ENCODE results near the gene TTC28.

TTC28 gene

DNA sequence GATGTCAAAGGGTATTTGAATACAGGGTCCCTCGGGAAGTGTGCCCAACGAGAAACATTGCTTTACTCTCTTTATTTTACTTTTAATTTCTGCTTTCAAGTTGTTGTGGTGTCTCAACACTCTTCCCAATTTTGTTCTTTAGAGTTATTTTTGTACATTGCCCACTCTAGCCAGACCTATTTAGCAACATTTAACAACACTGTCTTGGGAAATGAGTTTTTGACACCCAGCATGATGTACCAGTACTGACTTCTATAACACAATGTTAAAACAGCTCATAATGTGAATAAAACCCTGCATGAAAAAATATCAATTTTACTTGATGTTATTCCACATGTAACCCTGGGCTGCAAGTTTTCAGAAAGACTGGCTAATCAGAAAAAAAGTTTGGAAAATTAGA is 410.4 kb downstream of the TTC28 start:
- DNase-seq (ENCODE audit: low spot score), result no peak

DNA sequence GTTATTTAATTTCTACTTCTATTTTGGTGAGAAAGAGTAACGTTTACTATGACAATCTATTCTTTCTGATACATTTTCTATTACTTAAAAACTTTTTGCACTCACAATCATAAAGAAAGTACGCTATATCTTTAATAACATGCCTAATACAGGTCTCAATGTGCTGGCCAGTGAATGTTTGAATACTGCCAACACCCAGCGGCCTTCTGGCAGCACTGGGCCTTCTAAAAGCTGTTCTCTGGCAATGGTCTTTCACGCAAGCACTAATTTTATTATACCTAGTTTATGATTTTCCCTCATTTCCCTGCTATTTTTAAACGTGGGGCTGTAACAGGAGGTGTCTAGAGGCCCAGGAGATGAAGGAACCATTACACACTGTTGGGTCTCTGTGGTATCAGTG is 410.8 kb downstream of the TTC28 start:
- DNase-seq (ENCODE audit: low spot score), result no peak

DNA sequence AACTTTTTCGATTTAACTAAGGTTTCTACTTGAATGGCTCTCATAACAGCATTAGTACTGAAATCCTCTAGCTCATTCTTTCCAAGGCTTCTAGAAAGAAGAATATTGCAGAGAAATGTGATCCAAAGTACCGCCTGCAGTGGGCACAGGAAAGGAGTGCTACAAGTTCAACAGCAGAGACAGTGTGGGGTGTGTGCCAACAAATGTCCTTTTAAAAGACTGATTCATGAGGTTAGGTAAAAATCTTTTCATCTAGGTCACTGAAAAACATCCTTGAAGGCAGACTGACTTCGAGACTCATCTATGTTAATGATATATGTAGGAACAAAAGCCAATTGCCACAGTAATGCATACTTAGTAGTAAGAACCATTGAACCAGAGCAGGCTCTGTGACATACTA is 411.5 kb downstream of the TTC28 start:
- no peak for DNase-seq (ENCODE audit: low spot score)

DNA sequence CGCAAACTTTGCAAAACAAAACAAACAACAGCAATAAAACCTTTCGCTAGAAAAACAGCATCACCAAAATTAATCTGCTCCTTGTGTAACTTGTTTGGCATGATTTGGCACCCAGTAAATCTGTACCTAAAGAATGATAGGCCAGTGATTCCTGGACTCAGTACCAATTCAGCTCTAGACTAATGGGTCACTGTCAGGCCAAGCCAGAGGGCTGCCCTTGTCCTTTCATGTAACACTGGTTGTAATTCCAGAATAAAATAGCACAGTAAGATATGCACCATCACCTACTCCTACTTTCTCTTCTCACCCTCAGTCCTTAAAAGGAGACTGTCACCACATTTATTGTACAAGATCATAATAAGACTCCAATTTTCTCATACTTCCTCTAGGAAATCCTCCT is 419.0 kb downstream of the TTC28 start:
- DNase-seq (ENCODE audit: low spot score), result no peak

DNA sequence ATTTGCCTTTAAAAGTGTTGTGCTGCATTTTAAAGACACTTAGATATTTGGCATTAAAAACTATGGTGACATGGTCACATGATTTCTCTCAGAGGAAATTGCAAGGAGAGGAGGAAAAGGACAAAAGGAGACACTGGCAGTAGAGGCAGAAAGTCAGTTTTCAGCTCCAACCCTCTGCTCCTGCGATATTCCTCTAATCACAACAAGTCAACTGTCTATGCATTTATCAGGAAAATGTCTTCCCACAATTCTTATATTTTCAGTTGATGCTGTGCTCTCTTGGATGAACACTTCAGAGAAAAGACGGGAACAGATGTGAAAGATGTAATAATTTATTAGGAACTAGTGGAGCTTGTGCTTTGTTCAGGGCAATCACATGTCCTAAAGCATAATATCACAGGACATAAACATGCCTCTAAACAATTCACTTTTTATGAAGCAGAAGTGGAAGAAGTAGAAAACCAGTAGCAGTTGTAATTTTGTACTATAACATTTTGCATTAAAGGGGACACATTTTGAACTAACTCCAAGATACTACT is 419.8 kb downstream of the TTC28 start:
- no peak for DNase-seq (ENCODE audit: low spot score)

DNA sequence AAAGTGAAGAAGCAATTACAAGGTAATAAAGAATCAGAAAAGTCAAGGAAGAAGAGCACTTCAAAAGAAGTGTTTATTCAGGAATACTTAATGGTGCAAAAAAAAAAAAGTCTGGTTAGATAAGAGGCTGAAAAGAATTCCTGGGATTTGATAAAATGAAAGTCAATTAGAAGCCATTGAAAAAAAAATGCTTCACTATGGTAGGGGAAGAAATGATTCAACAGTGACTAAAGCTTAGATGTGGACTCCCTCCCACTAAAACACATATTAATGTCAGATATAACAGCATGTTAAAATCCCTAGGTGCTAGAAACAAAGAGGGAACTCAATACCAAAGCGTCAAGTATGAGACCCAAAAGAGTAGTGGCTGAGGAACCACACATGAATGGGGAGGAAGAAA is 425.2 kb downstream of the TTC28 start:
- DNase-seq (ENCODE audit: low spot score), result no peak

DNA sequence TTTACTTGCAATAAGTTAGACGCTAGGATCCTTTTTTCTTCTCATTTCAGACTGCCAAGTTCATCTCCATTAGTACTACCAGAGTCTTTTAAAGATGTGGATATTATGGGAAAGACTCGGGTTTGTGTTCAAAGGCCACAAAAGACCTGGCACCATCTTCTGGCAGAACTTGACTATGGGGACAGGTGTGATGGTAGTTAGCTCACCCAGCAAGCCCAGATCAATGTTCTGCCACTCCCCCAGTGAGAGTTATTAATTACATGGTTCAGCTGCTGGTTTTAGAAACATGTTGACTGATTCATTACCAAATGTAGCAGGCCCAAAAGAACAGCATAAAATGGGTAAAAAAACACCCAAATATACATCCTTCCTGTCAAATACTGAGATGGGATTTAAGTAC is 427.1 kb downstream of the TTC28 start:
- no peak for DNase-seq (ENCODE audit: low spot score)

DNA sequence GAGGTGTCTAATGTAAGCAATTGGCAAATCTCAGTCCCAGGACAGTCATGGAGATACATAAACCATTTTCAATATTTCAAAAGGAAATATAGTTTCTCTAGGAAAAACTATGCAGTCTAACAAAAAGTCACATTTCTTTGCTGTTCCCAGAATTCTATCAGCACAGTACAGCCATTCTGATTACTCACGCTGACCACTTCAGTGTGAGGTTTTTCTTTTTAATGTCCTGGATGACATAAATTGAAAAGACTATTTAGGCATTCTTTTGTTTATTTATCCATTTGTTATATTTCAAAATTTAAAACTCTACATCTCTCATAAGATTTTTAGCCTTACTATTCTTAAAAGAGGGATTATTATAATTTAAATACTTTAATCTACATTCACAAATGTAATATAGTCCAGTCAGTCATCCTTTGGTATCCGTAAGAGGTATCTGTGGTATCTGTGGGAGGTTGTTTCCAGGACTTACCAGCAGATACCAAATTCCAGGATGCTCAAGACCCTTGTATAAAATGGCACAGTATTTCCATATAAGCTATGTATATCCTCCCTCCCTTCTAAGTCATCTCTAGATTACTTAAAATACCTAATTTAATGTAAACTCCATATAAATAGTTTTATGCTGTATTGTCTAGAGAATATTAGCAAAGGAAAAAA is 429.5 kb downstream of the TTC28 start:
- no peak for DNase-seq (ENCODE audit: low spot score)

DNA sequence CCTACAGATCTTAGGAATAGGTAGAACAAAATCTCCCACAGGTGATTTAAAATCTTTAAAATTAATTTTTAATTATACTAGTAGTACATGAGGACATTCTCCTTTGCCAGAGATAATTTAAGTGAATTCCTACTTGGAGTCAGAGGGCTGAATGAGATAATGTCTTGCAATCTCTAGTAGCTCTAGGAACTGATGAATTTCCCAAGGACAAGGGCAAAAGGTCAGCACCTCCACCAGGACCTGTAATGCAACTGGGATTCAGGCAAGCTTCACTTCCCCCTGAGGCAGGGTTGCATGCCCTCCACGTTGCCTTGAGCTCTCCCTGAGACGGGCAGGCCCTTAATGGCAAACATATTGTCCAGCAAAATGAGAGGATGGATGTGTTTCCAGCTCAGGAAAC is 430.2 kb downstream of the TTC28 start:
- DNase-seq (ENCODE audit: low spot score), result no peak

DNA sequence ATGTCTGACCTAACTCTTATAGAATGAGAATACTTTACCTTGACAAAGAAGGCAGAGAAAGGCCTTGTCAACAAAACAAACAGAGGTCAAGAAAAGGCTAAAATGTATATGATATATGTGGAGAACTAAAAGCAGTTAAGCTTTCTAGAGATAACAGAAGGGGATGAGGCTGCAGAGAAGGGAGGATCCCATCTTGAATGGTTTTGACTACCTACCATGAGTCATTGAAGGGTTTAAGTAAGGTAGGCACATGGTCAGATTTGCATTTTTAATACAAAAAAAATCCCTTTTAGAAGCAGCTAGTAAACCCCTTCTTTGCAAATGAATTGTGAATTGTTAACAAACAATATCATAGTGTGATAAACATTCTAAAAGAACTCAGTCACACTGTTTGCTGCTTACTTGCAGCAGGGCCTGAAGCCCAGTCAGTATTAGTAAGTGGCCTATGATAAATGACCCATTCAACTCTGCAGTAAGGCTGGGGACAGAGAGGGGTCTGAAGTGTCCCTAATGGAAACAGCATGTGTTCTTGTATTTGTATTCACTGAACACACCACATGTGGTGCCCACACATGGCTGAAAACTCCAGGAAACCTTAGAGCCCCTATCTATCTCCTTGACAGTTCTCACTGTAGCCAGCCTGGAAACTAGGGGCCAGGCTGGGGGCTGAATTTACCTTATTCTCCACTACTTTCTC is 431.8 kb downstream of the TTC28 start:
- DNase-seq (ENCODE audit: low spot score), result no peak

DNA sequence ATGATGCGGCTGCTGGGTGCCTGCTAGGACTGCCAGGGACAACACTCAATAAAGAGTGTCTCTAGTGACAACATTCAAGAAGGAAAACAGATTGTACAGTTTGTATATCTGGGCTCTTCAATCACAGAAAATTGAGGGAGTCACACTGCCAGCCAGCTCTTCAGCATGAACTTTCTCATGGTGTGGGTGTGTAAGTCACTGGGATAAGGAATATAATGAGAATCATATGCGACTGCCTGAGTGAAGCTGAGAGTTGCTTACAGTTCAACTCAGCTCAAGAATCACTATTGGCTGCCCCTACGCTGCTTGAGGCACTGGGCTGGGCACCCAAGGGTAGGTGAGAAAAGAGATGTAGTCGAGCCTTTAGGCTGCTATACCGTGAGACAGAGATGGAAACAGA is 432.5 kb downstream of the TTC28 start:
- DNase-seq (ENCODE audit: low spot score), result no peak

DNA sequence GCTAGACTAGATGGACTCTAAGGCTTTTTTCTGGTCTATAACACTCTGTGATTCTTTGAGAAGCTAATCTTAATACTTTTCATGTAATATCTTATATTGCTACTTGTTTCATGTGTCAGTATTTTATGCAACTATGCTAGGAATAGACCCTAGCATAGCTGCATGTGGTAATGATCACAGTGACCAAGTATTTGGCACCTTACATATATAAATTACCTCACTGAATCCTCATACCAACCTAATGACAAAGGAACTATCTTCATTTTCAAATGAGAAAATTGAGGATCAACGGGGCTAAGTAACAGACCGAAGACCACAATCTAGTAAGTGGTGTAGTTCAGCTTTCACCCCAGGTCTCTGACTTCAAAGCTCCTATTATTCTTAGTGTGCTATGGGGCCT is 433.2 kb downstream of the TTC28 start:
- no peak for DNase-seq (ENCODE audit: low spot score)

DNA sequence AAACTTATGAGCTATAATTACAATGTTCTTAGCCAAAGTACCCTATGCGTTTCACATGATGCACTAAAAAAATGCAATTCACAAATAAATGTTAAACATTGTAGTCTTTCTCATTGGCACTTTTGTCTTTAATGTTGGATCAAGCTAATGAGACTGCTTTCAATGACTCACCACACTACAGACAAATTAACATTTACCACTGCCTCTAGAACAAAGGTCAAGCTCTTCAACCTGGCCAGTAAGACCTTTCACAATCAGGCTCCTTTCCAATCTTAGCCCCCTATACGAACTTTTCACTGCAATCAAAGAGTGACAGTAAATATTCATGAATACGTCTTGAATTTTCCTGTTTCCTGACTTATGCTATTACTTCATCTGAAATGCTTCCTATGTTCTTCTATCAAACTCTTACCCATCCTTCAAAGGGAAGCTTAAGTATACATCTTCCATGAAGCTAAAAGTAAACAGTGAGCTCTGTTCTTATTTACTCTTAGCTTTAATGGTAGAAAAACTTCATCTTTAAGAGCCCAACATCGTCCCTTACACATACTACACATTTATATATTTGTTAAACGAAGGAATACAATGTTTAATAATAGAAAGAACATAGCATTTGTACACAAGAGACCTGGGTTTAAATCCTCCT is 433.9 kb downstream of the TTC28 start:
- no peak for DNase-seq (ENCODE audit: low spot score)

DNA sequence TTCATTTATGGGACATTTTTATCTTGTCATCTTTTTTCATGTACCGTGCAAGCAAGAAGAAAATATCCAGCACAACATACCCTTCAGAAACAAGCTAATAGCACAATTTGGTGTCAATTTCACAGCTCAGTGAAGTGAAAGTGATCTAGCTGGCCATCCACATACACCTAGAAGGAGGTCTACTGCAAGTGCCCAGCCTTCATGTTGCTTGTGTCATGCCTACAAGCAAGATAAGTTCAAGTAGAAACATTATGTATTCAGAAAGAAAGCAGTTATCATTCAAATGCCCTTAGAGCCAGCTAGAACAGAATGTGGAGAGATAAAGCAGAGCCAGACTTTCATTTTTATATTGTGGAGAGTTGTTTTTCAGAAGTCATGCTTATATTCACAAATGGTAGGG is 434.9 kb downstream of the TTC28 start:
- DNase-seq (ENCODE audit: low spot score), result no peak

DNA sequence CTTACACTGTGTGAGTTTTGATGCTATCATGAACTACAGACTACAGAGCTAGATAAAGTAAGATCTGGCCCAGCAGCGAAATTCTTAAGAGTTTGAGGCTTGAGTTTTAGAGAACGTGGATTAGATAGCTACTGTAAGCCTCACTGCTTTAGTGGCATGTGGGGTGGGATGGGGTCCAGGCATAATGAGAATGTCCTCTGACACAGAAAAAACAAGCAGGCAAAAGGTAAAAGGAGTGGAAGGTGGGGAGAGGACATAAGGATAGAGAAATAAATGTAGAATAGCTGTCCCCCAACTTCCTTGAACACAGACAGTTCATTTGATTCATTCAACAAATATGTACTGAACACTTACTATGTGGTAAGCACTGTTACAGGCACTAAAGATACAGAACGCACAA is 436.1 kb downstream of the TTC28 start:
- no peak for DNase-seq (ENCODE audit: low spot score)

DNA sequence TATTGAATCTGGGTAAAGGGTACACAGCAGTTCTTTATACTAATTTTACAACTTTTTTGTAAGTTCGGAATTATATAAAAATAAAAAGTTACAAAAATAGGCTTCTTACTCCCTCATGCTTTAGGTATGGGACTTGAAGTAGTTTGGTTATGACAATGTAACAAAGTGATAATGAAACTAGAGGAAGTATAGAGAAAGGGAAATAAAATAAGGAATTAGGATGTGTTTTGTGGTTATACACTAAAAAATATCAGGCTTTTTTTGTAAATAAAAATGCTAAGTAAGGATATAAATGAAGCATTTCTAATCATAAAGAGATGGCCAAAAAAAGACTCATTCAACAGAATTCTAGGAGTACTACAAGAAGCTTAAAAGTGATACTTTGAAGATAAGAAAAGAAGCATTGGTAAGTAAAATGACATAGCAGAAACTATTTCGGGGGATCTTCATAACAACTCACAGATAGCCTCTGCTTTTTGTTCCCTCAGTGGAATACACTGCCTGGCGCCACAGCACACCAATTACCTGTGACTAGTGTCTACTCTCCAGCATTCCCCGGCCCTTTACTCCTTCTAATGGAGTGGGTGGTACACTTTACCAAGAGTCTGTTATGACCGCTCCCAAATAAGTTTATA is 437.9 kb downstream of the TTC28 start:
- DNase-seq (ENCODE audit: low spot score), result no peak

DNA sequence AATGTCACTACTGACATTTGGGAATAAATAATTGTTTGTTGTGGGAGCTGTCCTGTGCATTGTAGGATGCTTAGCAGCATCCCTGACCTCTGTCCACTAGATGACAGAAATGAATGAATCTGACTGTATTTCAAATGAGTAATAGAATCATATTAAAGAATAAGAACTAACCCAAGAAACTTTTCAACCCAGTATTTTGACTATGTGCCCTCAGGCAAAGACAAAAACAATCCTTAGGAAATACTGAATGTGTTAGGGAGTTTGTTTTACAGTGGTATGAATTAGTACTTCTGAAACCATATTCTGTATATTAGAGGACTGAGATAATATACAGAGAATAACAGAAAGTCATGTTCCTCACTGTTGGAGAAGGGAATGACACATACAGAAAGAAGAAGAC is 439.7 kb downstream of the TTC28 start:
- DNase-seq (ENCODE audit: low spot score), result no peak

DNA sequence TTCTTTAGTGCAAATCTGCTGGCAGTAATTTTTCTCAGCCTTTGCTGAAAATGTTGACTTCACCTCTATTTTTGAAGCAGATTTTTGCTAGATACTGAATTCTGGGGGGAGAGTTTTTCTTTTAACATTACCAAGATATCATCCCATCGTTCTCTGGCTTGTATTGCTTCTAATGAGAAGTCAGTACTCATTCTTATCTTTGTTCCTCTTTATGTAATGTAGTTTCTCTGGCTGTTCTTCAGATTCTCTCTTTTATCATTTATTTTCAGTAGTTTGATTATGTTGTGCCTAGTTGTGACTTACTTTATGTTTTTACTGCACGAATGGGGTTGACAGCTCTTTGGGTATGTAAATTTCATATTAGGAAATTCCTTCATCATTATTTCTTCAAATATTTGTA is 441.9 kb downstream of the TTC28 start:
- DNase-seq (ENCODE audit: low spot score), result no peak

DNA sequence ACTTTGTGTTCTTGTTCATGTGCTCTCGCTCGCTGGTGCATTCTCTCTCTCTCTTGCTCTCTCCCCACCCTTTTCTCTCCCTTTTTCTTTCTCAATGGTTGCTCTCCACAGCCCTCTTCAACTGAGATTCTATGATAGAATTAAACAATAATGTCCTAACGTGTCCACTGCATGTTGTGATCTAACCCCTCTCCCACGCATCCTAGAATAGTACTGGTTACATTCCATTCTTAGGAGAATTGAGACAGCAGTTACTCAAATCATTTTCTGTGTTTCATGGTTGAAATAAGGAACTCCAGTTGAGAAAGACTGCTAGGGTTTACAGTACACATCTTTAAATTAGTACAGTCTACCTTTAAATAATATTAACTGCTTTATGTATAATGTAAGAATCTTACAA is 442.5 kb downstream of the TTC28 start:
- no peak for DNase-seq (ENCODE audit: low spot score)

DNA sequence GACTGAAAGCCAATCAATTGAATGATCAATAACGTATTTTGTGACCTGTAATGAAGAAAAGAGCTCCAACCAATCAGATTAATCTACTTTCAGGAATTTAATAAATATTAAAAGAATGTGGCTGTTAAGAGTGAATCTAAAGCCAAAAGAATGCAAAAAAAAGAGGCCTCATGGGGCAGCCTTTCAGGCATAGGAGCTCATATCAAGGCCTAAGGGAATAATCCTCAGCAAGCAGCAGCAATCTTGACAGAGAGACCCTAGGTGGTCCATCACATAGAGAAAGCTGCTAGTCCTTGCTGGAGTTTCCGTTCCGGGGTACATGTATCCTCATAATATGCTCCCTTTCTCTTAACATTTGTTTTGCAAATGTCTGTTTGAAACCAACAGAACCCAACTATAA is 447.4 kb downstream of the TTC28 start:
- DNase-seq (ENCODE audit: low spot score), result no peak

DNA sequence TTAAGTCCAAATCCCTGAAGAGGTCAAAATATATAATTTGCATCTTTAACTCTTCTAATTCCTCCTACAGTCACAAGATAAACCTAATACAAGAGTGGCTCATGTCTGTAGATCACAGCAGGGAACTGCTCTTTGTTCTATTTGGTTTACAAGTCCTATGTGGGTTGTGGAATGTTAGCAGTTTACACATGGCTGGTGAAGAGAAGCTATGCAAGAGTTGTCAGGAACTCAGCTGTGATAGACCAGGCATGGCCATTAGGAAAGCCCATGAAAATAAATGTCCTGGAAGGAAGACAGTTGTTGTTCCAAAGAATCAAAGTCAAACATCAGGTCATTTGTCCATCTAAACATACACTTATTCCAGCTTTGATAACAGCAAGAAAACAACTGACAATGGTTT is 448.2 kb downstream of the TTC28 start:
- no peak for DNase-seq (ENCODE audit: low spot score)

DNA sequence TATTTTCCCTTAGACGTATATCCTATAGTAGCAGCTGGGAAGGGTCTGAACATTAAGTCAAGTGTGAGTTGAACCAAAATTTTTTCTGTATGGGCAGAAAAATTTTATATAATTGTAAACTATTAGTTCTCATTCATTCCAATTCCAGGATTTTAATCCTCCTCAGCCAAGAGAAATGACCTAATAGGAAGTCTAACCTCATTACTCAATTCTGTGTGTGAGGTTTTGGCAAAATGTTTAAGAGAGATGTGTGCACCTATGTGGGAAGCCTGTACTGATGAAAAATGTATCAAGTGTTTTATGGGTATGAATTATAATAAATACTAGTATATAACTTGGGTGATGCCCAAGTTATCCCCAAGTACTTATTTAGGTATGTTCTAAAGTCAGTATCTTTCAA is 449.0 kb downstream of the TTC28 start:
- DNase-seq (ENCODE audit: low spot score), result no peak

All from left forelimb (tissue), 1 donor.